Skeletal muscle tissue (tissue), 4 donors: Measurements from ENCODE around the gene POGLUT3. TPM values are rescaled to one million over a fixed set of nuclear protein-coding genes. Genes with fewer than 3 reads are reported as not detected.

Source experiments
- H3K27ac ChIP-seq: one replicate; pipeline ENCODE4 v1.7.0; 2013; ENCODE audit warnings: mild to moderate bottlenecking, low read depth, low read length, inconsistent platforms
- H3K27me3 ChIP-seq, 3 donors: one replicate each; pipeline ENCODE4 v1.7.0; 2013; ENCODE audit warnings: low read length in 3 of 3; ENCODE audit not compliant: control insufficient read depth in 3 of 3, insufficient read depth in 3 of 3
- H3K36me3 ChIP-seq, 3 donors: one replicate each; pipeline ENCODE4 v1.7.0; 2013; ENCODE audit warnings: low read length in 3 of 3; ENCODE audit not compliant: control insufficient read depth in 3 of 3, insufficient read depth in 3 of 3
- H3K4me1 ChIP-seq, 3 donors: one replicate each; pipeline ENCODE4 v1.7.0; 2013; ENCODE audit warnings: low read length in 3 of 3, mild to moderate bottlenecking in 3 of 3; ENCODE audit not compliant: control insufficient read depth in 3 of 3, insufficient read depth in 3 of 3
- H3K4me3 ChIP-seq, 3 donors: one replicate each; pipeline ENCODE4 v1.7.0; 2013; ENCODE audit warnings: low read length in 3 of 3
- H3K9ac ChIP-seq, 3 donors: one replicate each; pipeline ENCODE4 v1.7.0; 2013; ENCODE audit warnings: low read length in 3 of 3, mild to moderate bottlenecking in 3 of 3, moderate library complexity in 2 of 3, low read depth in 1 of 3
- H3K9me3 ChIP-seq, 3 donors: one replicate each; pipeline ENCODE4 v1.7.0; 2013; ENCODE audit warnings: low read length in 3 of 3; ENCODE audit not compliant: control insufficient read depth in 3 of 3
- total RNA-seq: library from RNA; depleted of rRNA; stranded (reverse); fragments of >200 nt; gene quantifications from one replicate; pipeline ENCODE4 v1.2.3, GENCODE V29; 2014
- donor health status: Osteomylitis.

Gene POGLUT3
- total RNA-seq, result 20.4 TPM

- Histone ChIP-seq H3K36me3 (no peaks in the 10 kb centered on the region), H3K4me3 (peak within 1 kb of the TSS; percentile 71 to 86 (median 78)), H3K27ac (peak within 1 kb of the TSS; percentile 92), H3K27me3 (no peaks in the 10 kb centered on the region), H3K9ac (peak within 1 kb of the TSS; percentile 77 to 91 (median 79)), H3K9me3 (no peaks in the 10 kb centered on the region), H3K4me1 (peaks cover 0 to 11% (median 11%) of the 10 kb centered on the region in 3 donors)
Measured at GRCh38 chr11:108498046-108498815, at the start of gene POGLUT3. POGLUT3 (minus strand) TSS chr11:108498384; CDS start chr11:108498366, 18 bp downstream.

- peaks cover 0 to 3% (median 0%) of the 10 kb centered on the region in 3 donors for H3K27me3 ChIP-seq
- no peak overlapping the region for H3K27ac ChIP-seq
- no peaks in the 10 kb centered on the region for H3K36me3 ChIP-seq
- H3K9me3 ChIP-seq, result no peaks in the 10 kb centered on the region
- no peak overlapping the region for H3K9ac ChIP-seq
- no peak overlapping the region for H3K4me3 ChIP-seq
- H3K4me1 ChIP-seq, result no peaks in the 10 kb centered on the region
Measured at GRCh38 chr11:108545909-108546501, 47.8 kb upstream of the POGLUT3 start.

GRCh38 chr11:108543316-108543964 is 45.3 kb upstream of the POGLUT3 start:
- no peak overlapping the region for H3K4me3 ChIP-seq
- H3K27me3 ChIP-seq, result peaks cover 0 to 3% (median 2%) of the 10 kb centered on the region in 3 donors
- no peaks in the 10 kb centered on the region for H3K36me3 ChIP-seq
- no peaks in the 10 kb centered on the region for H3K4me1 ChIP-seq
- no peak overlapping the region for H3K27ac ChIP-seq
- no peak overlapping the region for H3K9ac ChIP-seq
- no peaks in the 10 kb centered on the region for H3K9me3 ChIP-seq

- no peak overlapping the region for H3K27ac ChIP-seq
- no peaks in the 10 kb centered on the region for H3K9me3 ChIP-seq
- H3K4me3 ChIP-seq, result no peak overlapping the region
- no peaks in the 10 kb centered on the region for H3K36me3 ChIP-seq
- H3K9ac ChIP-seq, result no peak overlapping the region
- H3K27me3 ChIP-seq, result peaks cover 0 to 3% (median 2%) of the 10 kb centered on the region in 3 donors
- no peaks in the 10 kb centered on the region for H3K4me1 ChIP-seq
Measured at GRCh38 chr11:108541531-108541930, 43.3 kb upstream of the POGLUT3 start.

- peaks cover 0 to 2% (median 0%) of the 10 kb centered on the region in 3 donors for H3K27me3 ChIP-seq
- no peak overlapping the region for H3K4me3 ChIP-seq
- H3K9ac ChIP-seq, result no peak overlapping the region
- H3K27ac ChIP-seq, result no peak overlapping the region
- H3K9me3 ChIP-seq, result no peaks in the 10 kb centered on the region
- H3K36me3 ChIP-seq, result no peaks in the 10 kb centered on the region
- H3K4me1 ChIP-seq, result no peaks in the 10 kb centered on the region
Measured at GRCh38 chr11:108538502-108538901, 40.3 kb upstream of the POGLUT3 start.

- Histone ChIP-seq H3K27me3 (peaks cover 0 to 2% (median 0%) of the 10 kb centered on the region in 3 donors), H3K4me3 (no peak overlapping the region), H3K36me3 (no peaks in the 10 kb centered on the region), H3K9ac (no peak overlapping the region), H3K4me1 (no peaks in the 10 kb centered on the region), H3K9me3 (no peaks in the 10 kb centered on the region), H3K27ac (no peak overlapping the region)
Measured at GRCh38 chr11:108538022-108538424, 39.8 kb upstream of the POGLUT3 start.

GRCh38 chr11:108536783-108537182 is 38.6 kb upstream of the POGLUT3 start:
- no peak overlapping the region for H3K9ac ChIP-seq
- H3K4me3 ChIP-seq, result no peak overlapping the region
- no peaks in the 10 kb centered on the region for H3K9me3 ChIP-seq
- H3K27me3 ChIP-seq, result peaks cover 0 to 2% (median 0%) of the 10 kb centered on the region in 3 donors
- no peak overlapping the region for H3K27ac ChIP-seq
- H3K36me3 ChIP-seq, result no peaks in the 10 kb centered on the region
- H3K4me1 ChIP-seq, result no peaks in the 10 kb centered on the region

GRCh38 chr11:108535384-108535955 is 37.3 kb upstream of the POGLUT3 start:
- no peak overlapping the region for H3K4me3 ChIP-seq

GRCh38 chr11:108534274-108534882 is 36.2 kb upstream of the POGLUT3 start:
- Histone ChIP-seq H3K36me3 (no peaks in the 10 kb centered on the region), H3K27me3 (peaks cover 0 to 2% (median 0%) of the 10 kb centered on the region in 3 donors), H3K4me3 (no peak overlapping the region), H3K27ac (no peak overlapping the region), H3K9ac (no peak overlapping the region), H3K4me1 (no peaks in the 10 kb centered on the region), H3K9me3 (no peaks in the 10 kb centered on the region)

More at GRCh38 chr11:108535384-108535955, 37.3 kb upstream of the POGLUT3 start:
- Histone ChIP-seq H3K9ac (no peak overlapping the region), H3K9me3 (no peaks in the 10 kb centered on the region), H3K27me3 (peaks cover 0 to 2% (median 0%) of the 10 kb centered on the region in 3 donors), H3K4me1 (no peaks in the 10 kb centered on the region), H3K36me3 (no peaks in the 10 kb centered on the region), H3K27ac (no peak overlapping the region)
